ENCODE data around the gene STEAP2. TPM values are rescaled to one million over a fixed set of nuclear protein-coding genes. Genes with fewer than 3 reads are reported as not detected.
"Not testable (repeated sequence)": the region's sequence is repeated elsewhere in the genome, so short reads cannot be mapped to it uniquely, and the experiment has no call there.

STEAP2 gene
- total and polyA plus RNA-seq, 5 experiments from 2014 or later, result not detected

DNA sequence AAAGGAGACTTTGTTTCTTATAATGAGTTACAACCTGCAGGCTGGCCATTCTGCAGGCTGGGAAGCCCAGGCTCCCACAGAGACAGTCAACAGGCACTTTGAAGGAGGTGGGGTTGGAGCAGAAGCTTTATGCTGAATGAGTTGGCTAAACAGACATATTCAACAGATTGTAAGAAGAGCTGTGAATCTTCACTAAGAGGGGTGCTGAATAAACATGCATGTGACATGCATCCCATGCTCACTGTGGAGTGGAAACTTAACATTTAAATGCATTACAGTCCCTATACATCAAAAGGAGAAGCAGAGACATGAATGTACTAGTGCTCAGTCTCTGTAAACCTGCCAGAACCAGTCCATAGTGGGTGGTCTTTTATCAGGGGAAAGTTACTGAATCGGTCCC is 32.0 kb downstream of the STEAP2 start:
- no peak for DNase-seq
- peak overlapping the region; percentile 73 to 96 (median 92) for H3K4me3 Mint-ChIP-seq

DNA sequence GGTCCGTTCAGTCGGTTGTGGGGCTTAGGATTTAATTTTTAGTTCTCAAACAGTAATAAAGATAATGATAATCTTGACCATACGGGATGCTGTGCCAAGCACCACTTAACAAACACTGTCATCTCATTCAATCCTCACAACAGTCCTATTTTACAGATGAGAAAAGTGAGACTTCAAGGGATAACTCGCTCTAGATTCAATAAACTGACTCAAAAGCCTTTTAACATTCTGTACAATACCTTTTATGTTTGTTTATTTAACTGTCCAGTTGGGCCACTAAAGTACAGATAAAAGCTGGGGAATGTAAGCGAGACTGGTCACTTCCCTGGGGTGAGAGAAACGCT is 33.0 kb downstream of the STEAP2 start:
- no peaks in the 10 kb centered on the region for H3K36me3 Mint-ChIP-seq
- peaks cover 10 to 26% (median 20%) of the 10 kb centered on the region in 4 donors for H3K4me1 Mint-ChIP-seq
- no peak for ATAC-seq
- no peaks in the 10 kb centered on the region for H3K9me3 Mint-ChIP-seq
- peak overlapping the region in 5 of 10 donors; percentile 7 to 96 (median 83) for H3K27ac Mint-ChIP-seq
- peaks cover 10 to 43% (median 21%) of the 10 kb centered on the region in 5 donors for H3K27me3 Mint-ChIP-seq
- DNase-seq, result no peak
- POLR2A ChIA-PET, result no interaction called here
- H3K4me3 Mint-ChIP-seq, result peak overlapping the region; percentile 81 to 96 (median 92)

More for the DNA sequence above, 32.0 kb downstream of the STEAP2 start:
- Mint-ChIP-seq H3K4me1 (peaks cover 10 to 26% (median 20%) of the 10 kb centered on the region in 4 donors), H3K9me3 (no peaks in the 10 kb centered on the region), H3K27ac (peak overlapping the region in 1 of 10 donors; percentile 9), H3K27me3 (peaks cover 6 to 39% (median 12%) of the 10 kb centered on the region in 5 donors), H3K36me3 (no peaks in the 10 kb centered on the region)
- ATAC-seq, result no peak
- POLR2A ChIA-PET, result no interaction called here

DNA sequence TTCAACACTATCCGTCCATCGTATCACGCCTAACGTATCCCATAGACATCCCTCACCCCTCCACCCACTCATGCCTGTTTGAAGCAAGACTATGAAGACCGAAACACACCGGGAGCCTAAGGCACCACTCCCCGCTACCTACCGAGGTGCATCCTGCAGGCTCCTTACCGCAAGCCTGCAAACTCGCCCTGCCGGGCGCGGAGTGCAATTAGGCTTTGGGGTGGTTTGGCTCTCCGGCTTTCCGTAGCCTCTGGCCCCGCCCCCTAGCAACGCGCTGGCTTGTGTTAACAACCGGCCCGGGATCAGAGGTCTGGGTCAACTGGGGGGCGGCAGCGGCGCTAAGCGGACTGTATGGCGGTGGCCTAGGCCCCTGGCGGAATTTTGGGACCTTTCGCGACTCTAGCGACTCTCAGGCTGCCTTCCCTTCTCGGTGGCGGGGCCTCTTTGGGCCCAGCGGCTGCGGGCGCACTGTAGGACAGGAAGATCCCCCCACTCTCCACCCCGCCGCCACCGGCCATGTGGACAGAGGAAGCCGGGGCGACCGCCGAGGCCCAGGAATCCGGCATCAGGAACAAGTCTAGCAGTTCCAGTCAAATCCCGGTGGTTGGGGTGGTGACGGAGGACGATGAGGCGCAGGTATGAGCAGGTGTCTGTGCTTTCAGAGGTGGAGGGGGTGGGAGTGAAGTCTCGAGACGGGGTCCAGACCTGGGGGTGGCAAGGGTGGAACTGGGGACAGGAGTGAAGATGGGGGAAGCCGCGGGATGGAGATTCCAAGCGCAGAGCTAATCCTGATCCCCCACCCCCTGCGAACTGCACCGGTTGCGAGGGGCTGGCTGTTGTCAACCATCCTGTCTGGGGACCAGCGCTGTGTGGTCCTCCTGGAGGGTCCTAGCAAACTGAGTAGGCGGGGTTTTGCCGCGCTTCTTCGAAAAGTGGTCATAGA is 33.6 kb downstream of the STEAP2 start, which contains the start of gene CFAP69:
Gene CFAP69, plus strand, starts transcription at position 266 of the 943 bp plus-strand sequence. Its CDS starts 251 bp downstream, at position 517.
- Mint-ChIP-seq H3K4me1 (peaks cover 10 to 26% (median 20%) of the 10 kb centered on the region in 4 donors), H3K27ac (peak within 1 kb of the TSS in 8 of 10 donors; percentile 59 to 96 (median 91)), H3K27me3 (peaks cover 14 to 45% (median 23%) of the 10 kb centered on the region in 5 donors), H3K9me3 (no peaks in the 10 kb centered on the region), H3K4me3 (peak within 1 kb of the TSS; percentile 81 to 96 (median 92)), H3K36me3 (no peaks in the 10 kb centered on the region)
- DNase-seq (peak; percentile 73 to 94 (median 85)), ATAC-seq (peak; percentile 87 to 88)
- POLR2A ChIA-PET, result no interaction called here

DNA sequence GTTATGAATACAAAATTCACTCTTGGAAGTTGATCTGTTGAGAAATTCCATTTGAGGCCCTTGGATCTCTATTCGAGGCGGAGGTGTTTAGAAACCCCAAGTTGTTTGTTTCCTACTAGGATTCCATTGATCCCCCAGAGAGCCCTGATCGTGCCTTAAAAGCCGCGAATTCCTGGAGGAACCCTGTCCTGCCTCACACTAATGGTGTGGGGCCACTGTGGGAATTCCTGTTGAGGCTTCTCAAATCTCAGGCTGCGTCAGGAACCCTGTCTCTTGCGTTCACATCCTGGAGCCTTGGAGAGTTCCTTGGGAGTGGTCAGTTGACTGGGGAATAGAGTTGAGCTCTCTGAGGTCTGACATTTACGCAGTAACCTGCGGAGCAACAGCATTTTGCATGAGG is 34.6 kb downstream of the STEAP2 start:
- DNase-seq (peak in 1 of 10 donors; percentile 42), ATAC-seq (no peak)
- Mint-ChIP-seq H3K9me3 (no peaks in the 10 kb centered on the region), H3K27ac (peak overlapping the region in 2 of 10 donors; percentile 90 to 96), H3K27me3 (peaks cover 19 to 49% (median 29%) of the 10 kb centered on the region in 5 donors), H3K36me3 (no peaks in the 10 kb centered on the region), H3K4me3 (peak overlapping the region; percentile 81 to 96 (median 92)), H3K4me1 (peaks cover 10 to 26% (median 20%) of the 10 kb centered on the region in 4 donors)
- POLR2A ChIA-PET, result no interaction called here

DNA sequence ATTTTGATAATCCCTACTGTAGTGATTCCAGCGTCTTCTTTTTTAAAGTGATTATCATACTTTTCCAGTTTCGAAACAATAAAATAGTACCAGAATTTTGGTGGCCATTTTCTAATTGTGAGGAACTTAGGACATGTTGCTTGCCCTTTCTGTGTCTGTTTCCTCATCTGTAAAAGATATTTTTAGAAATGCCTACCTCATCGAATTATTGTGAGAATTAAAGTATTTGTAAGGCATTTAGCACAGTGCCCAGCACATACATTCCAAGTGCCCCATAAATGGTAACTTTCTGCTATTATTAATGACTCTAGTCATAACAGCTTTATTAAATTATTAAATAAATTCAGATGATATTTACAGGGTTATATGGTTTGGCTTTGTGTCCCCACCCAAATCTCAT is 37.2 kb downstream of the STEAP2 start:
- Mint-ChIP-seq H3K27me3 (peaks cover 23 to 44% (median 37%) of the 10 kb centered on the region in 5 donors), H3K4me1 (peaks cover 10 to 25% (median 19%) of the 10 kb centered on the region in 4 donors), H3K27ac (no peak overlapping the region), H3K36me3 (no peaks in the 10 kb centered on the region), H3K4me3 (no peak overlapping the region), H3K9me3 (no peaks in the 10 kb centered on the region)
- POLR2A ChIA-PET, result no interaction called here
- DNase-seq, result no peak
- ATAC-seq, result no peak

DNA sequence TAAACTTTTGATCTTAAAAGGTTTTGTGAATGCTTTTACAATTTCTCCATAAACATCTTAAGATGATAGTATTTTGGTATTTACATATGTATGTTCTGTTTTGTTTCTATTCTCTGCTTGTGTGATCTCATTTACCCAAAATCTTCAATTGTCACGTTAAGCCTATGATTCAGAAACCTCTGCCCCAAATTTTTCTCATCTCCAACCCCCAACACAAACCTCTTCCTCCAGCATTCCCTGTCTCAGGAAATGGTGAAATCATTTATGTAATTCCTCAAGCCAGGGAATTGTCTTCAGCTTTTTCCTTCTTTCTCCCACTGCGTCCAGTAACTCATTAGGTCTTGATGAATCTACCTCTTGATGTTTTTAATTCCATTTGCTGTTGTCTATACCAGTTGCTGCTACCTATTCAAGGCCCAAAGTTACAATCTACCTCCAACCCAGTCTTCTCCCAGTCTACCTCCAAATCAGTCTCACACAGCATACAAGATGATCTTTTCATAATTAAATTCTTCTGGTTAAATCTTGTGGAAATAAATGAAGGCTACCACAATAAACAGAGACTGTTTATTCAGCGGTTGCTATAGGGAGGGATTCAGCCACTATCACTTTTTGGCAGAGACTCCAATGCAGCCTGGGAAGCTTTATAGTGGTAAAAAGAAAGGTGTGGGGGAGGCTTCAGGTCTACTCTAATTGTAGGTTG is 39.2 kb downstream of the STEAP2 start:
- peaks cover 1 to 6% (median 6%) of the 10 kb centered on the region in 4 donors for H3K4me1 Mint-ChIP-seq
- POLR2A ChIA-PET, result no interaction called here
- DNase-seq (no peak), ATAC-seq (peak in 1 of 2 donors; percentile 23)
- no peak overlapping the region for H3K27ac Mint-ChIP-seq
- H3K4me3 Mint-ChIP-seq, result no peak overlapping the region
- H3K36me3 Mint-ChIP-seq, result peaks cover 0 to 4% (median 0%) of the 10 kb centered on the region in 3 donors
- peaks cover 26 to 61% (median 37%) of the 10 kb centered on the region in 5 donors for H3K27me3 Mint-ChIP-seq
- H3K9me3 Mint-ChIP-seq, result peaks cover 0 to 4% (median 0%) of the 10 kb centered on the region in 9 donors

DNA sequence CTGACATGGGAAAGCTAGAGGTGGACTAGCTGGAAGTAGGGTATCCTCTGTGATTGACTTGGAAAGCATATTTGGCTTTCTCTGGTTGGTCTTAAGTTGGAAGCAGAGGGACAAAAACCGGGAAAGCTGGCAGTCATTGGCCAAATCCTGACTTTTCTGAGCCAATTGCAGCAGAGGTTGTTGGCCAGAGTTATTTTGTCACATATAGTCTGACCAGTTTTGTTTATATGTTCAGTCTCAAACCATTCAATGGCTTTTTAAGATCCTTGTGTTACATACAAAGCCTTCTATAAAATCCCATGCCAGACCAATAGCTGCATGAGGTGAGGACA is 39.7 kb downstream of the STEAP2 start:
- ATAC-seq (no peak), DNase-seq (no peak)
- POLR2A ChIA-PET, result no interaction called here
- Mint-ChIP-seq H3K27ac (no peak overlapping the region), H3K27me3 (peaks cover 24 to 61% (median 35%) of the 10 kb centered on the region in 5 donors), H3K9me3 (peaks cover 0 to 9% (median 0%) of the 10 kb centered on the region in 9 donors), H3K4me1 (peaks cover 0 to 1% (median under 1%) of the 10 kb centered on the region in 4 donors), H3K36me3 (peaks cover 0 to 8% (median 0%) of the 10 kb centered on the region in 3 donors), H3K4me3 (no peak overlapping the region)

DNA sequence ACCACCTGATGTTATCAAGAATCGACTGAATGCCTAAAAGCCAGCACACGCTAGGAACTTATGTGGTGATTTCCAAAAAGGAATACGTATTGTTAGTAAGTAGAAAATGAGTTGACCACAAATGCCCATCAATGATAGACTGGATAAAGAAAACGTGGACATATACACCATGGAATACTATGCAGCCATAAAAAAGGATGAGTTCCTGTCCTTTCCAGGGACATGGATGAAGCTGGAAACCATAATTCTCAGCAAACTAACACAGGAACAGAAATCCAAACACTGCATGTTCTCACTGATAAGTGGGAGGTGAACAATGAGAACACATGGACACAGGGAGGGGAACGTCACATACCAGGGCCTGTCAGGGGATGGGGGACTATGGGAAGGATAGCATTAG is 44.5 kb downstream of the STEAP2 start:
- H3K4me1 Mint-ChIP-seq, H3K9me3 Mint-ChIP-seq, H3K4me3 Mint-ChIP-seq, DNase-seq, POLR2A ChIA-PET, H3K36me3 Mint-ChIP-seq, ATAC-seq: not testable (repeated sequence)
- Mint-ChIP-seq H3K27ac (peak overlapping the region in 1 of 10 donors; percentile 9), H3K27me3 (peaks cover 20 to 34% (median 22%) of the 10 kb centered on the region in 5 donors)

DNA sequence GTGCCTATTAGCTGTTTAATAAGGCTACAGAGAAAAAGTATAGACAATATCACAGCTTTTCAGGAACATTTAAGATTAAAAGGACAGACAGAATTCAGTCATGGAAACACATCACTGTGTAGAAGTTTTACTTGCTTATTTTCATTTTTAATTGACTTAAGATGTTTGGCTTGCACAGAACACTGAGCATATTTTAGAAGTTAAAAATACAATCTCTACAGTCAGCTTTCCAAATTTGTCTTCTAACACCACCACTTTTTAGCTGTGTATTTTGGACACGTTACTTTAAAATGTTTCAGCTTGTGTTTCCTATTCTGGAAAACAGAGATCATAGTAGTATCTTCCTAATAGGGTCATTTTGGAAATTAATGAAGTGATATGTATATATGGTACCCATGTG is 45.2 kb downstream of the STEAP2 start:
- ATAC-seq, result no peak
- Mint-ChIP-seq H3K4me3 (no peak overlapping the region), H3K27me3 (peaks cover 21 to 30% (median 22%) of the 10 kb centered on the region in 5 donors), H3K36me3 (peaks cover 0 to 8% (median 0%) of the 10 kb centered on the region in 3 donors), H3K9me3 (peaks cover 0 to 9% (median 0%) of the 10 kb centered on the region in 9 donors), H3K27ac (no peak overlapping the region), H3K4me1 (no peaks in the 10 kb centered on the region)
- no peak for DNase-seq
- POLR2A ChIA-PET, result no interaction called here

DNA sequence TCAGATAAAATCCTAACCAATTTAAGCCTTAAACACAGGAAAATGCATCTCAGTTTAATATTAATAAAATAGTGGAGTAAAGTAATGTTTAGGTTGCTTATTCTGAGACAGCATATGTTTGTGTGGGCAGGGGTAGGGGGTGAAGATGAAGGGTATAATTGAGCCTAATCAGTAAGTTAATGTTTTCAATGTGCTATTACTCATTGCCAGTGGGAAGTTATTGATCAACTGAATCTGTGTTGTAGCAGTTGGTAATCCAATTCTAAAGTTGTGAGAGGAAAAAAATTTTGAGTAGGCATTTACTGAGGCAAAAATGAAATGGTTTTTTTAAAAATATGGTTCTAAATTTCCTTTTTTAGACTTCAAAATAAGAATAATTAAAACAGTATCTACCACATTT is 49.9 kb downstream of the STEAP2 start:
- H3K36me3 Mint-ChIP-seq, result no peaks in the 10 kb centered on the region
- peaks cover 0 to 13% (median 3%) of the 10 kb centered on the region in 5 donors for H3K27me3 Mint-ChIP-seq
- no peak overlapping the region for H3K4me3 Mint-ChIP-seq
- no peaks in the 10 kb centered on the region for H3K4me1 Mint-ChIP-seq
- H3K9me3 Mint-ChIP-seq, result no peaks in the 10 kb centered on the region
- ATAC-seq, result no peak
- DNase-seq, result no peak
- H3K27ac Mint-ChIP-seq, result no peak overlapping the region
- POLR2A ChIA-PET, result no interaction called here

DNA sequence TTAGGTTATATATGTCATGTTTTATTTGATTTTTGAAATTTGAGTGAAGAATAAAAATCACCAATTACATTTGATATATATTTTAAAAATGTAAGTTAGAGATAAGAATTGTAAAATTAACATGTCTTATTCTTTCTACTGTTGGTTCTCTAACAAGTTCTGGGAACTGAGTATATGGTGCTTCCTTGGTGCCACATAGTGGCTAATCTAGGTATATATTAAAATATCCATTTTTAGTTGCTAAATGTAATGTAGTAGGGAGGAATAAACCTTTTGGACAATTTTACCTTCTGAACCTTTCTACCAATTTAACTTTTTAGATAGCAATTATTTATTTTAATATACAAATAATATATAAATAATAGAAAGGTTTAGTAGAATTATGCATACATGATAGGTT is 50.9 kb downstream of the STEAP2 start:
- Mint-ChIP-seq H3K4me1 (no peaks in the 10 kb centered on the region), H3K27me3 (peaks cover 0 to 13% (median under 1%) of the 10 kb centered on the region in 5 donors), H3K4me3 (no peak overlapping the region), H3K36me3 (no peaks in the 10 kb centered on the region), H3K27ac (no peak overlapping the region), H3K9me3 (no peaks in the 10 kb centered on the region)
- DNase-seq (no peak), ATAC-seq (no peak)
- POLR2A ChIA-PET, result no interaction called here

DNA sequence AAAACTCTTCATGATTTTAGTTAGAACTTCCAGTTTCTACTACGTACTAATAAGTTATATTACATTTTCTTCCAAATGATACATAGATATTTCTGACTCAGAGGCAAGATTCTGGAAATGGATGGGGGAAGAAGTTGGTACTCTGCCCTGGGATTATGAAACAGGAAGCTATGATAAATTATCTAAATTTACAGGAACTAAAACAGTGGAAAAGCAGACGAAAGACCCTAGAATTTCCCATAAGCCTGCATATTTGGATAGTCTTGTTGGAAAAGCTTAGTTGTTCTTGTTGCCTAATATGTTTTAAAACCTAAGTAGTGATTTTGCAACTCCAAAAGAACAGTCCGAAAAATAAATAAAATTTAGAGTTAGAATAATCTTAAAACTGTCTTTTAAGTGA is 55.3 kb downstream of the STEAP2 start:
- no peak overlapping the region for H3K27ac Mint-ChIP-seq
- H3K4me3 Mint-ChIP-seq, result no peak overlapping the region
- peaks cover 0 to 7% (median 0%) of the 10 kb centered on the region in 5 donors for H3K27me3 Mint-ChIP-seq
- POLR2A ChIA-PET, result no interaction called here
- no peak for ATAC-seq
- no peak for DNase-seq
- H3K36me3 Mint-ChIP-seq, result no peaks in the 10 kb centered on the region
- no peaks in the 10 kb centered on the region for H3K4me1 Mint-ChIP-seq
- no peaks in the 10 kb centered on the region for H3K9me3 Mint-ChIP-seq
